Ishikawa (cell line): ENCODE measurements around the gene CILP2.

Experiments
- CEBPB ChIP-seq: IDR thresholded peaks from 2 replicates; pipeline ENCODE4 v1.6.1; 2012
- EGR1 ChIP-seq: IDR thresholded peaks from 2 replicates; pipeline ENCODE4 v1.6.1; 2012
- EP300 ChIP-seq: IDR thresholded peaks from 2 replicates; pipeline ENCODE4 v1.6.1; 2012; ENCODE audit warnings: borderline replicate concordance
- FOXM1 ChIP-seq: IDR thresholded peaks from 2 replicates; pipeline ENCODE4 v1.6.1; 2012; ENCODE audit warnings: low read depth, borderline replicate concordance
- NFIC ChIP-seq: IDR thresholded peaks from 2 replicates; pipeline ENCODE4 v1.6.1; 2012
- TAF1 ChIP-seq: IDR thresholded peaks from 2 replicates; pipeline ENCODE4 v1.6.1; 2012; ENCODE audit warnings: low read depth, mild to moderate bottlenecking
- YY1 ChIP-seq: IDR thresholded peaks from 2 replicates; pipeline ENCODE4 v1.6.1; 2012; ENCODE audit warnings: low read depth
- ZBTB7A ChIP-seq: IDR thresholded peaks from 2 replicates; pipeline ENCODE4 v1.6.1; 2012; ENCODE audit warnings: low read depth
- TF ChIP-seq, protein P1 (sequence below): IDR thresholded peaks from 2 replicates; pipeline ENCODE4 v1.6.1; 2012

DNA sequence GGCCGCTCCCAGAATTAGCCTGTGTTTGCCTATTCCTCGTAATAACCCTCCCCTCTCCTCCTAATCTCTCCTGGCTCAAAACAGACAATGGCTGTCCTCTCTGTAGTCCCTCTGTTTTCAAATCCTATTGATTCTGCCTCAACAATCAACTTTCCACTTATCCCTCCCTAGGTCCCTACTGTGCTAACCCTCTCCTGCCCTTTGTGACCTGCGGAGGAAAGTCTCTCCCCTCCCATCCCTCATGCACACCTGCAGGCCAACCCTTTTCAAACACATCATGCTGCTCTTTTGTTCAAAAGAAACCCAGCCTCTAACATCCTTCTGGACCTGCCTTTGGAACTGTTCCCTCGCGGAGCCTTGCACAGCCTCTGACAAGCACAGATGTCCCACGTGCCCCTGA, 37.3 kb downstream of the CILP2 start:
- TF ChIP-seq TAF1: no peak
- TF ChIP-seq EP300: no peak
- TF ChIP-seq CEBPB: no peak
- no peak for TF ChIP-seq EGR1
- TF ChIP-seq, protein P1, sequence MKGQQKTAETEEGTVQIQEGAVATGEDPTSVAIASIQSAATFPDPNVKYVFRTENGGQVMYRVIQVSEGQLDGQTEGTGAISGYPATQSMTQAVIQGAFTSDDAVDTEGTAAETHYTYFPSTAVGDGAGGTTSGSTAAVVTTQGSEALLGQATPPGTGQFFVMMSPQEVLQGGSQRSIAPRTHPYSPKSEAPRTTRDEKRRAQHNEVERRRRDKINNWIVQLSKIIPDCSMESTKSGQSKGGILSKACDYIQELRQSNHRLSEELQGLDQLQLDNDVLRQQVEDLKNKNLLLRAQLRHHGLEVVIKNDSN: no peak
- TF ChIP-seq YY1: no peak
- no peak for TF ChIP-seq ZBTB7A
- TF ChIP-seq NFIC: no peak
- no peak for TF ChIP-seq FOXM1
